NCI-H345 (cell line): ENCODE data around the gene PSPN.
A peak's percentile ranks its signal among the peaks of the same experiment; 100 is the strongest.

Source experiments
- DNase-seq: peaks from one replicate; lab custom pipeline; 2025; lab: John Stamatoyannopoulos, UW

Gene PSPN

GRCh38 chr19:6375411-6376010 lies at the start of gene PSPN:
Gene PSPN, minus strand, starts transcription at chr19:6375933. Its CDS starts 84 bp downstream, at chr19:6375849.
- DNase-seq, result no peak

GRCh38 chr19:6424939-6425731 lies 49.4 kb upstream of the PSPN start:
- DNase-seq, result peak; percentile 100

GRCh38 chr19:6424195-6424938 lies 48.6 kb upstream of the PSPN start, which contains the start of gene KHSRP:
Gene KHSRP, minus strand, starts transcription at chr19:6424811. Its CDS starts 110 bp downstream, at chr19:6424701.
- DNase-seq, result peak; percentile 29

GRCh38 chr19:6423499-6424194 lies 47.9 kb upstream of the PSPN start:
- no peak for DNase-seq

- no peak for DNase-seq
These were observed 45.6 kb upstream of the PSPN start for GRCh38 chr19:6421075-6422014.

GRCh38 chr19:6418562-6418932 lies 42.8 kb upstream of the PSPN start:
- no peak for DNase-seq

- DNase-seq, result no peak
These were observed 42.2 kb upstream of the PSPN start for GRCh38 chr19:6417713-6418561.

GRCh38 chr19:6416658-6417405 lies 41.1 kb upstream of the PSPN start:
- no peak for DNase-seq

GRCh38 chr19:6415591-6416190 lies 40.0 kb upstream of the PSPN start:
- no peak for DNase-seq

- no peak for DNase-seq
These were observed 39.3 kb upstream of the PSPN start for GRCh38 chr19:6414793-6415590.

GRCh38 chr19:6413721-6414643 lies 38.2 kb upstream of the PSPN start:
- no peak for DNase-seq

- DNase-seq, result no peak
These were observed 37.6 kb upstream of the PSPN start for GRCh38 chr19:6413291-6413690.

- DNase-seq, result peak; percentile 29
These were observed 36.8 kb upstream of the PSPN start for GRCh38 chr19:6412447-6413091.

- no peak for DNase-seq
These were observed 36.3 kb upstream of the PSPN start for GRCh38 chr19:6412061-6412446.

GRCh38 chr19:6409346-6409745 lies 33.6 kb upstream of the PSPN start:
- no peak for DNase-seq

- DNase-seq, result no peak
These were observed 30.7 kb upstream of the PSPN start for GRCh38 chr19:6406401-6406800.
